Measurements from ENCODE around the gene DPH1.

DPH1 gene

DNA sequence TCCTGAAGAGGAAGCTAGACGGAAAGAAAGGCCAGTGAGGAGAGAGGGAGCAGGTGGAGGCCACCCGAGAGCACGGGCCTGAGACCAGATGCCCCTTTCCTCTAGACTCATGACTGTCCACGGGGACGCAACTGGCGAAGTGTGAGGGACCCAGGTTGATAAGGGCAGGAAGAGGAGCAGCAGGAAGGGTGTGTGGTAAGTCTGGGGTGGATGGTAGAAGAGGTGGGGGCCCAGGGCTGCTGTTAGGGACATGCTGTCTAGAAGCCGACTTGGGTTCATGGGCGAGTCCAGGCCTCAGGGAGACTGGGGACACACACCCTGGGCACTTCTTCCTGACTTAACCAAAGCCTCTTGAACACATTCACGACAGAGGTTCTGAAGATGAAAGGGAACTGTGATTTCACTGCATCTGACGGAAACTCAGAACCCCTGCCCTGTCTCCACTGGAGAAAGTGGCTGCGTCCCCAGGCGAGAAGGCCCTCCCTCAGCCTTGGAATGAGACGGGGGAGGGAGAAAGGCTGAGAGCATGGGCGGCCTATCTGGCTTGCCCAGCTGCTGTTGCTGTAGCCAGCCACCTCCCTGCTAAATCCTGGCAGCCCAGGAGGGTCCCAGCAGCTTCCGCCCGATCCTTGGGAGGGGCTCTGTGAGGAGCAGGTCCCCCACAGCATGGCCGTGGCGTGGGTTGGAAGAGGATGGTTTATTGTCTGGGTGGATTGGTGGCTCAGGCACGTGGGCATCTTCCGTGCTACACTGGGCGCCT is 30.9 kb downstream of the DPH1 start:
- Histone ChIP-seq H3K4me3 (ENCODE audit: low read length) (no peak overlapping the region), H3K4me1 (ENCODE audit: control insufficient read depth, insufficient read depth, low read length) (peaks cover 18% of the 10 kb centered on the region), H3K27me3 (ENCODE audit: control insufficient read depth, insufficient read depth, low read length) (no peaks in the 10 kb centered on the region), H3K9me3 (replicated peaks; ENCODE audit: low read length) (no peaks in the 10 kb centered on the region), H3K4me2 (ENCODE audit: low read length) (no peak overlapping the region), H3K9ac (ENCODE audit: low read depth, low read length) (no peak overlapping the region), H3K36me3 (ENCODE audit: insufficient read depth, low read length) (peaks cover 37% of the 10 kb centered on the region)

DNA sequence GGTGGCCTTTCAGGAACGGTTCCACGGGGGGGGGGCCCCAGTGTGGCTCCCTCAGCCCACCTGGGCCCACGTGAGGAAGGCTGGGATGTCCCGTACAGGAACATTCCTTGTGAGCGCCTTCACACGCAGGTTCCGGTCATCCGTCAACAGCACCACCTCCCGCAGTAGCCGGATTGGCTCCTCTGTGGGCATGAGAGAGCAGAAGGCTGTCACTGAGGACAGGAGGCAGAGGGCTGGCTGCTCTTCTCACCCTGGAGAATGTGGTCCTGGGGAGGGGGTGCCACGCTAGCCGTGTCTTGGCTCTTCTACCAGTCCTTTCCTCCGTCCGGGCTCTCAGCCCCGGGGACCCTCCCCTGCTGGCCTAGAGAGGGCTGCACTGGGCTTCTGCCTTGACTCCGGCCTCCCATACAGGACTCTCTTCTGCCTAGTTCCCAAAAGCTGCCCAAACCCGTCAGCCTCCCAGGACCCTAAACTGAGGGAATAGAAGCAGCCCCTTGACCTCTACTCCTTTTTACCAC is 31.5 kb downstream of the DPH1 start:
- Histone ChIP-seq H3K4me3 (ENCODE audit: low read length) (no peak overlapping the region), H3K9me3 (replicated peaks; ENCODE audit: low read length) (no peaks in the 10 kb centered on the region), H3K4me1 (ENCODE audit: control insufficient read depth, insufficient read depth, low read length) (peaks cover 25% of the 10 kb centered on the region), H3K9ac (ENCODE audit: low read depth, low read length) (no peak overlapping the region), H3K27me3 (ENCODE audit: control insufficient read depth, insufficient read depth, low read length) (no peaks in the 10 kb centered on the region), H3K36me3 (ENCODE audit: insufficient read depth, low read length) (peaks cover 35% of the 10 kb centered on the region), H3K4me2 (ENCODE audit: low read length) (no peak overlapping the region)

DNA sequence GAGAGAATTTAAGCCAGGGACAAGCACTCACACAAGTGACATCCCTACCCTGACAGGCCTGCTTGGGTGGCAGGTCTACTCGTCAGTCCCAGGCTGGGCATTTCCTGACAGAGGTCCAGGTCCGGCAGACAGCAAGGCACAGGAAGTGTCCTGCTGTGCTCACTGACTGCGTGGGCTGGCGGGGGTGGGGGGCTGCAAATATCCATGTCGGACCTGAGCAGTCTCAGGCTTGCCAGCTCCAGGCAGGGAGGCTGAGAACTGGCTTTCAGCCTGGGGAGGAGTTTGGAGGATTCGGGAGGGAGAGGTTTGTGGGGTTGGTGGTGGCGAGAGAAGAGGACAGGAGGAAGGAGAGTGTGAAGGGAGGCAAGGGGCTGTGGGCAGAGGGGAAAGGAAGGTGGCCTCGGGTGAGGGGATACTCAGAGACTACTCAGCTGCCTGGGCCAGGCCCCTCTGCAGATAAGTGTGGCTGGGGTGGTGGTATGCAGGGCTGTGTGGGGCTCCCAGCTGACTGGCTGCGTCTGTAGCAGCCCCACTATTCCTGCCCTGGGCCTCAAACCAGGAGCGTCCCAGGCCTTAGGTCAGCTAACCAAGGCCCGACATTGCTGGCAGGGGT is 32.7 kb downstream of the DPH1 start:
- H3K4me3 ChIP-seq (ENCODE audit: low read length), result no peak overlapping the region
- H3K27me3 ChIP-seq (ENCODE audit: control insufficient read depth, insufficient read depth, low read length), result no peaks in the 10 kb centered on the region
- H3K9me3 ChIP-seq (replicated peaks; ENCODE audit: low read length), result no peaks in the 10 kb centered on the region
- H3K4me1 ChIP-seq (ENCODE audit: control insufficient read depth, insufficient read depth, low read length), result peaks cover 36% of the 10 kb centered on the region
- H3K36me3 ChIP-seq (ENCODE audit: insufficient read depth, low read length), result peaks cover 32% of the 10 kb centered on the region
- peak overlapping the region; percentile 50 for H3K9ac ChIP-seq (ENCODE audit: low read depth, low read length)
- peak overlapping the region; percentile 18 for H3K4me2 ChIP-seq (ENCODE audit: low read length)

DNA sequence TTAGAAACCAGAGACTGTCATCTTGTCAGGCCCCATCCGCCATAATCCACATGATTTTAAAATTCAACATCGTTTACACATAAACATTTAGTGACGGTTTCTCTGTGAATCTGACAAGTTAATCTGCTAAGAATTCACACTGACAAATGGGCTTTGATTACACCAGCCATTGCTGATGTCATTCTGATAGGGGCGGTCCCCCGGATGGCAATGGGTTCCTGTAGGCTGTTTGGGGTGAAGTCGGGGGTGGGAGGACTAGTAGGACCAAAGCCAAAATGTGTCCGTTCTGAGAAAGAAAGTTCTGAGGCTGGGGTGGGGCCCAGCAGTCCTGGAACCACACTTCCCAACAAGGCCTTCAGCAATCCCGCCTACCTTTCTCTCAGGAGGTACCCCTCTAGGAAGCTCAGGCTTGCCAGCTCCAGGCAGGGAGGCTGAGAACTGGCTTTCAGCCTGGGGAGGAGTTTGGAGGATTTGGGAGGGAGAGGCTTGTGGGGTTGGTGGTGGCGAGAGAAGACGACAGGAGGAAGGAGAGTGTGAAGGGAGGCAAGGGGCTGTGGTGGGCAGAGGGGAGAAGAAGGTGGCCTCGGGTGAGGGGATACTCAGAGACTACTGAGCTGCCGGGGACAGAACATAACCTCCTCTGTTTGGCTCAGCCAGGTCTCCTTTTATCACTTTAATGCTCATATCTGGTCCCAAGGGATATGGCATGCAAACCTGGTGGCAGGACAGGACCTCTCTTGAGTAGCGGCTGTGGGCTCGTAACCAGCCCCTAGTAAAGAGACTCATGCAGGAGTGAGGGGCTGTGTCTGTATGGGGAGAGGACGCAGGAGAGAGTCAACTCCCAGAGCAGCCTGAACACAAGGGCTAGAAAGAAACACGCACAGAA is 33.6 kb downstream of the DPH1 start:
- no peaks in the 10 kb centered on the region for H3K27me3 ChIP-seq (ENCODE audit: control insufficient read depth, insufficient read depth, low read length)
- H3K4me3 ChIP-seq (ENCODE audit: low read length), result no peak overlapping the region
- no peak overlapping the region for H3K4me2 ChIP-seq (ENCODE audit: low read length)
- H3K9me3 ChIP-seq (replicated peaks; ENCODE audit: low read length), result no peaks in the 10 kb centered on the region
- no peak overlapping the region for H3K9ac ChIP-seq (ENCODE audit: low read depth, low read length)
- peaks cover 32% of the 10 kb centered on the region for H3K36me3 ChIP-seq (ENCODE audit: insufficient read depth, low read length)
- peaks cover 45% of the 10 kb centered on the region for H3K4me1 ChIP-seq (ENCODE audit: control insufficient read depth, insufficient read depth, low read length)

DNA sequence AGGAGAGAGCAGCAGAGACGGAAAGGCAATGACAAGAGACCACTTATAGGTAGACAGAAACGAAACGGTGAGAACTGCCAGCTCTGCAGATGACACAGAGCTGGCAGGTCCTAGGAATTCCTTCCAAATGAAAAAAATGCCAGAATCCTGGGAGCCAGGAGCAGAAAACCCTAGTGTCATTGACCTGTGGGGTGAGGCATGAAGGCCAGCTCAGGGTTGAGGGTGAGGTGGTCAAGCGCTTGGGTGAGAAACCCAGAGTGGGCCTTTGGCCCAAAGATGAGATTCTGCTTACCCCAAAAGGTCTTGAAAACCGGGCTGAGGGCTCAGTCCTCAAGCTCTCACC is 34.2 kb downstream of the DPH1 start:
- Histone ChIP-seq H3K9me3 (replicated peaks; ENCODE audit: low read length) (no peaks in the 10 kb centered on the region), H3K27me3 (ENCODE audit: control insufficient read depth, insufficient read depth, low read length) (no peaks in the 10 kb centered on the region), H3K4me3 (ENCODE audit: low read length) (no peak overlapping the region), H3K36me3 (ENCODE audit: insufficient read depth, low read length) (peaks cover 32% of the 10 kb centered on the region), H3K4me1 (ENCODE audit: control insufficient read depth, insufficient read depth, low read length) (peaks cover 51% of the 10 kb centered on the region), H3K9ac (ENCODE audit: low read depth, low read length) (no peak overlapping the region), H3K4me2 (ENCODE audit: low read length) (no peak overlapping the region)

DNA sequence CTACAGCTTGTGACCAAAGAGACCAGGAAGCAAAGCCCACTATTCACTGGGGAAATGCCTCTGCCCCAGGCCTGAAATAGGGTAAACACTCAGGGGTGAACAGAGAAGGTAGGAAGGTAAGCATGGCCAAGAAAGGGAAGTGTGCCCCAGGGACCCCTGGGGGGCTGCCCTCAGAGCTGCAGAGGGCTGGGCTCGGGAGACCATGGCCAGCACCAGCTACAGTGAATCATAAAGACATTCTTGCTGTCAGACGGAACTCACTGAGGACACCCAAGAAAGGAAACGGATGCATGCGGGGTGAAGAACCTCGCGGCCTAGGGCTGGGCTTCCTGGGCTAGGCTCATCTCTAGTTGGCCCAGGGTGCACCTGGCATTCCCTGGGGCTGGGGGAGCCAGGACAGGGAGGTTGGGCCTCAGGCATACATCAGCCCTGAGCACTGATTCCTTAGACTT is 34.6 kb downstream of the DPH1 start:
- H3K9me3 ChIP-seq (replicated peaks; ENCODE audit: low read length), result no peaks in the 10 kb centered on the region
- no peak overlapping the region for H3K4me3 ChIP-seq (ENCODE audit: low read length)
- H3K9ac ChIP-seq (ENCODE audit: low read depth, low read length), result no peak overlapping the region
- H3K27me3 ChIP-seq (ENCODE audit: control insufficient read depth, insufficient read depth, low read length), result no peaks in the 10 kb centered on the region
- peaks cover 52% of the 10 kb centered on the region for H3K4me1 ChIP-seq (ENCODE audit: control insufficient read depth, insufficient read depth, low read length)
- no peak overlapping the region for H3K4me2 ChIP-seq (ENCODE audit: low read length)
- peaks cover 32% of the 10 kb centered on the region for H3K36me3 ChIP-seq (ENCODE audit: insufficient read depth, low read length)

DNA sequence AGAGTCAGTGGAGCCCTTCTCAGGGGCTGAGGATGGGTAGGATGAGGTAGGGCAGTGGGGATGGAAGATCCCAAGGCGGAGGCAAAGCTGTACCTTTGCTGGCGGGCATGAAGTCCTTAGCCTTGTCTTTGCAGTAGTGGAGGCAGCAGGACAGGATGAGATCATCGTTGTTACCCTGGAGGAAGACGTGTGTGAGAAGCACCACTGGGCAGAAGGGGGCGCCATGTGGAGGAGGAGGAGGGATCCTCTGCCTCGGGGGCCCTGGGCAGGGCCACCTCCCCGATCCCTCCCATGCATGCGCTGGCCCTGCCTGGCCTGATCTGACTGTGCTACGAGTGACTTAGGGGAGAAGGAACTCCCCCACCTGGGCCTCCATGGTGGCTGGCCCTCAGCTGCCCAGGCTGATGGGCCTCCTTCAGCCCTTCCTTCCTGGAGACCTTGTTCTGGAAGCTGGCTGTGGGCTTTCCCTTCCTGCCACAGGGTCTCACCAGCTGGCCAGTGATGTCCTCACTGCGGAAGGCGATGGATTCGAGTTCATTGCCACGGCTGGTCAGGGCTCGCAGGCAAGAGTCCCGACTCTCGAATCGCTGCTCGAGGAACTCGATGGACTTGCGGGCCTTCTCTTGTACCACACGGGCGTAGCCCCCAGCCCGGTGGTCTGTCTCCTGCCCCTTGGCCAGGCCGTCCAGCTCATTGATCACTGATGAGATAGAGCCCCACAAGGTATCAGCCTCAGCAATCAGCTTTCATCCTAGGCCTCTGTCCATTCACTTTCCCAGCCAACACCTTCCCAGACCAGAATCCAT is 35.2 kb downstream of the DPH1 start:
- H3K27me3 ChIP-seq (ENCODE audit: control insufficient read depth, insufficient read depth, low read length), result no peaks in the 10 kb centered on the region
- H3K4me2 ChIP-seq (ENCODE audit: low read length), result no peak overlapping the region
- H3K4me3 ChIP-seq (ENCODE audit: low read length), result no peak overlapping the region
- H3K9ac ChIP-seq (ENCODE audit: low read depth, low read length), result peak overlapping the region; percentile 4
- H3K36me3 ChIP-seq (ENCODE audit: insufficient read depth, low read length), result peaks cover 32% of the 10 kb centered on the region
- peaks cover 54% of the 10 kb centered on the region for H3K4me1 ChIP-seq (ENCODE audit: control insufficient read depth, insufficient read depth, low read length)
- H3K9me3 ChIP-seq (replicated peaks; ENCODE audit: low read length), result no peaks in the 10 kb centered on the region

DNA sequence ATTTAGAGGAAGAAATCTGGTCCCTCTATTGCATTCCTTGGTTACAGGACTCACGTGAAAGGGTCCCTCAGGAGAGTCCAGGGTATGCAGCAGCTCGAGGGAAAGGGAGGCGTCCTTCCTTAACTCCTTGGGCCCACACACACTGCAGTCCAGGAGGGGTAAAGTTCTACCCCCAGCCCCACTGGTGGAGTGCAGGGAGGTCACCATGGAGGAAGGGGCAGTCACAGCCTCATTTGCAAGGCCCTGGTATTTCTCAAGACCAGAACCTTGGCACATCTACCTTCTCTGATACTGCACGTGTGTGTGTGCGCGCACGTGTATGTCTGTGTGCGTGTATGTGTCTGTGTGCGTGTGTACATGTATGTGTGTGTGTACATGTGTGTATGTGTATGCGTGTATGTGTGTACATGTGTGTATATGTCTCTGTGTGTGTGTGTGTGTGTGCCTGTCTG is 36.0 kb downstream of the DPH1 start:
- peaks cover 62% of the 10 kb centered on the region for H3K4me1 ChIP-seq (ENCODE audit: control insufficient read depth, insufficient read depth, low read length)
- H3K9me3 ChIP-seq (replicated peaks; ENCODE audit: low read length), result no peaks in the 10 kb centered on the region
- H3K36me3 ChIP-seq (ENCODE audit: insufficient read depth, low read length), result peaks cover 28% of the 10 kb centered on the region

DNA sequence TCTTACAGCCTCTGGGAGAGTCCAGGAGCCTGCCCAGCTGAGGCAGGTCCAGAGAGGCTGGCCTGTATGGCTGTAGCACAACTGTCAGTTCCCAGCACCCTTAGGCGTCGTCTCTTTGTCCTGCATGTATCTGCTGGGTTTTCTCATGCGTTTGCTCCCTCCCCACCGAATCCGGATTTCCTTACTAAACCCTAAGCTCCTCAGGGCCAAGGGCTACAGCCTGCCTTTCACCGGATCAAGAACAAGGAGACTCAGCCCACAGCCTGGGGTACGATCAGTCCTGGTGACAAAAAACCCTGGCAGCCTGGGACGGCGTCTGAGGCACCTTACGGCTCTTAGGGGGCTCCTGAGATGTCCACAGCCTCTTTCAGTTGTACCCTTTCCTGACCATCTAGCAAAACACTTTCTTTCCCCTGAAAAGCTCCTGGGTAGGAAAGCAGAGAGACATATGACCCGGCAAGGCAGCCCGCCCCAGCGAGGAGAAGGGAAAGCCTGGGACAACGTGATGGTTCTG is 37.2 kb downstream of the DPH1 start:
- Histone ChIP-seq H3K9ac (ENCODE audit: low read depth, low read length) (peak overlapping the region; percentile 43), H3K4me1 (ENCODE audit: control insufficient read depth, insufficient read depth, low read length) (peaks cover 72% of the 10 kb centered on the region), H3K4me3 (ENCODE audit: low read length) (no peak overlapping the region)

More for the DNA sequence above, 36.0 kb downstream of the DPH1 start:
- Histone ChIP-seq H3K4me3 (ENCODE audit: low read length) (no peak overlapping the region), H3K4me2 (ENCODE audit: low read length) (no peak overlapping the region), H3K27me3 (ENCODE audit: control insufficient read depth, insufficient read depth, low read length) (no peaks in the 10 kb centered on the region), H3K9ac (ENCODE audit: low read depth, low read length) (peak overlapping the region; percentile 4)

DNA sequence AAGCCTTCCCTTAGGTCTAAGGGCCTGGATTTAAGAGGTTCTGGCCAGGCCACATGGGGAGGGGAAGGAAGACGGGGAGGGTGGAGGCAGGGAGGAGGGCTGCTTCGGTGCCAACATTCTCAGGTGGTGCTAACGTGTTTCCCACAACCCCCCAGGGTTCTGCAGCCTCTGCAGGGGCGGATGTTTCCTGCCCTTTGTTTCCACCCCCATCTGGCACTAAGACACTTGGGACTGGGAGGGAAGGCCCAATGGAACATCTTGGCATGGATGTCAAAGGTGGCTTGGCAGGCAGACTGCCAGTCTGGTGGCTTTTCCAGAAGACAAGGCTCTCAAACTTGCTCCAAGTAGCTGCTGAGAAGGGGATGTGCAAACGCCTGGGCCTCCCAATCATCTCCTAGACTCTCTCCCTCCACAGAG is 37.7 kb downstream of the DPH1 start:
- H3K4me1 ChIP-seq (ENCODE audit: control insufficient read depth, insufficient read depth, low read length), result peaks cover 72% of the 10 kb centered on the region

More for the DNA sequence above, 37.2 kb downstream of the DPH1 start:
- H3K4me2 ChIP-seq (ENCODE audit: low read length), result no peak overlapping the region
- H3K36me3 ChIP-seq (ENCODE audit: insufficient read depth, low read length), result peaks cover 29% of the 10 kb centered on the region
- H3K9me3 ChIP-seq (replicated peaks; ENCODE audit: low read length), result no peaks in the 10 kb centered on the region
- H3K27me3 ChIP-seq (ENCODE audit: control insufficient read depth, insufficient read depth, low read length), result no peaks in the 10 kb centered on the region

More for the DNA sequence above, 37.7 kb downstream of the DPH1 start:
- no peaks in the 10 kb centered on the region for H3K9me3 ChIP-seq (replicated peaks; ENCODE audit: low read length)
- no peak overlapping the region for H3K4me3 ChIP-seq (ENCODE audit: low read length)
- H3K9ac ChIP-seq (ENCODE audit: low read depth, low read length), result peak overlapping the region; percentile 43
- H3K36me3 ChIP-seq (ENCODE audit: insufficient read depth, low read length), result peaks cover 29% of the 10 kb centered on the region
- no peaks in the 10 kb centered on the region for H3K27me3 ChIP-seq (ENCODE audit: control insufficient read depth, insufficient read depth, low read length)
- no peak overlapping the region for H3K4me2 ChIP-seq (ENCODE audit: low read length)

Data from skeletal muscle satellite cell (primary cell).